Naive thymus-derived CD8-positive, alpha-beta T cell (primary cell): Measurements from ENCODE around the gene NTMT2. TPM values are rescaled to one million over a fixed set of nuclear protein-coding genes. Genes with fewer than 3 reads are reported as not detected.
"Not testable (repeated sequence)": the region's sequence is repeated elsewhere in the genome, so short reads cannot be mapped to it uniquely, and the experiment has no call there.

Source experiments
- ATAC-seq, 2 donors: fragments of 150-1000 bp; cut with Tn5 transposase in 1 of 2; sonication (Bioruptor Pico), chemical (Tn5 transposase) in 1 of 2; 1 replicate in 1 of 2; 2 replicates in 1 of 2; pipeline ENCODE4 v1.10.0; 2021; ENCODE audit warnings: mild to moderate bottlenecking in 2 of 2, moderate library complexity in 2 of 2
- POLR2A ChIA-PET: fragments of 350-600 bp; sonication (Branson Sonifier 250); formaldehyde crosslinking; loops from one replicate; lab custom pipeline; 2021; ENCODE audit warnings: antibody characterized with exemption; lab: Charles Lee
- DNase-seq, 10 donors: peaks; one replicate each; pipeline versions ENCODE4 v3.0.0 to v3.0.0-alpha.2; 2020 to 2022
- H3K27ac Mint-ChIP-seq, 10 donors: one replicate each; pipeline ENCODE4 v1.8.0; 2020 to 2022; ENCODE audit warnings: mild to moderate bottlenecking in 10 of 10, mixed read lengths in 10 of 10, moderate library complexity in 4 of 10, inconsistent platforms in 1 of 10
- H3K27me3 Mint-ChIP-seq, 5 donors: one replicate each; pipeline ENCODE4 v1.8.0; 2021 to 2022; ENCODE audit warnings: mixed read lengths in 5 of 5
- H3K36me3 Mint-ChIP-seq, 3 donors: one replicate each; pipeline ENCODE4 v1.8.0; 2020 to 2022; ENCODE audit warnings: mixed read lengths in 3 of 3, mild to moderate bottlenecking in 2 of 3, inconsistent platforms in 1 of 3
- H3K4me1 Mint-ChIP-seq, 4 donors: one replicate each; pipeline ENCODE4 v1.8.0; 2021 to 2022; ENCODE audit warnings: mixed read lengths in 4 of 4
- H3K4me3 Mint-ChIP-seq, 10 donors: one replicate each; pipeline ENCODE4 v1.8.0; 2020 to 2022; ENCODE audit warnings: mild to moderate bottlenecking in 10 of 10, mixed read lengths in 10 of 10, moderate library complexity in 6 of 10, inconsistent platforms in 1 of 10
- H3K9me3 Mint-ChIP-seq, 9 donors: one replicate each; pipeline ENCODE4 v1.8.0; 2020 to 2022; ENCODE audit warnings: mixed read lengths in 9 of 9, mild to moderate bottlenecking in 3 of 9, inconsistent platforms in 1 of 9, moderate library complexity in 1 of 9
- polyA plus RNA-seq, 3 donors: library from polyadenylated mRNA; unstranded; fragments of 300-500 nt; fragmentation: Illumina TruSeq; gene quantifications; one replicate each; pipeline ENCODE4 v1.2.3, GENCODE V29; 2021
- total RNA-seq, 8 experiments: library from RNA in 2 of 8; stranded (reverse) in 2 of 8; gene quantifications; one replicate each; pipeline ENCODE4 v1.2.3 and lab custom pipeline; 2021 to 2026

The NTMT2 gene
- total RNA-seq (not detected), polyA plus RNA-seq (not detected), total RNA-seq (lab: John Stamatoyannopoulos, UW) (0 reads per million in 6 experiments)

GRCh38 chr1:170145770-170146676 lies at the start of gene NTMT2:
NTMT2 (plus strand) TSS chr1:170145959; CDS start chr1:170146108, 149 bp downstream.
- POLR2A ChIA-PET: interaction anchor here (0.6 kb wide), 1 partner anchor 329 kb away, joined by 4 read pairs; no protein-coding TSS in a partner anchor
- Mint-ChIP-seq H3K4me3 (peak within 1 kb of the TSS in 4 of 10 donors; percentile 29 to 49 (median 42)), H3K27ac (peak within 1 kb of the TSS in 3 of 10 donors; percentile 22 to 63 (median 57)), H3K4me1 (peaks cover 5 to 17% (median 14%) of the 10 kb centered on the region in 4 donors), H3K36me3 (peaks cover 0 to 7% (median 0%) of the 10 kb centered on the region in 3 donors), H3K27me3 (peaks cover 0 to 15% (median 6%) of the 10 kb centered on the region in 5 donors), H3K9me3 (peaks cover 0 to 16% (median 5%) of the 10 kb centered on the region in 9 donors)
- DNase-seq: no peak
- ATAC-seq: no peak

DNA sequence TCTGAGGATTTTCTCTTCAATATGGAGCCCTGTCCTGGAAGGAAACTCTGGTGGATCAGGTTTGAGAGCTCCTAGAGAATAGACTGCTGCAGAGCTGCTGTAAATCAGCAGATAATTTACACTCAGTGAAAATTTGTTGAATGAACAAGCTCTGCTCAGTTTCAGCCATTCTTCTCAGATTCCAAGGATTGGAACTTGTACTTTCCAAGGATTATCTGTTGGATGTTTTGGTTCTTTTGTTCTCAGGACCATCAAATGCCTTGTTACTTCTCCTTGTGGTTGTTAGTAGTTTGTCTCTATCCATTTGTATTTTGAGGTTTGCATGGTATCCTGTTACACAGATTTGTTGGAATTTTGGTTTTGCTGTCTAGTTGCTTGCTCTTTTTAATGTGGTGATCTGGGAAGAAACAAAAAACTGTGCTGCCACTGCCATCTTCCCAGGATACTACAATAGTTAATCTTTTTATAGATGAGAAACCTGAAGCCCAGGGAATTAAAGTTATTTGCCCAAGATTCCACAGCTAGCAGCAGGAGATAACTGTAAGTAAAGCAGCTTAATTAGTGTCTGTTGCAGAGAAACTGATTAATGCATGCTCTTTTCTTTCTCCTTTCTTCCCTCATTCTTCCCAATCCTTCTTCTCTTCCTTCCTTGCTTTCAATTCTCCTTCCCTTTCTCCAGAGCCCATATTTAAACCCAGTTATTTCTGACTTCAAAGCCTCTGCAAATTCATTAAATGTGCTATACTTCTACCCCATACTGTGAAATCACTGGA lies 49.6 kb upstream of the NTMT2 start:
- Mint-ChIP-seq H3K9me3 (peaks cover 0 to 25% (median 8%) of the 10 kb centered on the region in 9 donors), H3K27ac (no peak overlapping the region), H3K4me1 (no peaks in the 10 kb centered on the region), H3K36me3 (peaks cover 0 to 11% (median 3%) of the 10 kb centered on the region in 3 donors), H3K27me3 (peaks cover 7 to 24% (median 17%) of the 10 kb centered on the region in 5 donors), H3K4me3 (no peak overlapping the region)
- DNase-seq (no peak), ATAC-seq (no peak)
- POLR2A ChIA-PET: no interaction called here

DNA sequence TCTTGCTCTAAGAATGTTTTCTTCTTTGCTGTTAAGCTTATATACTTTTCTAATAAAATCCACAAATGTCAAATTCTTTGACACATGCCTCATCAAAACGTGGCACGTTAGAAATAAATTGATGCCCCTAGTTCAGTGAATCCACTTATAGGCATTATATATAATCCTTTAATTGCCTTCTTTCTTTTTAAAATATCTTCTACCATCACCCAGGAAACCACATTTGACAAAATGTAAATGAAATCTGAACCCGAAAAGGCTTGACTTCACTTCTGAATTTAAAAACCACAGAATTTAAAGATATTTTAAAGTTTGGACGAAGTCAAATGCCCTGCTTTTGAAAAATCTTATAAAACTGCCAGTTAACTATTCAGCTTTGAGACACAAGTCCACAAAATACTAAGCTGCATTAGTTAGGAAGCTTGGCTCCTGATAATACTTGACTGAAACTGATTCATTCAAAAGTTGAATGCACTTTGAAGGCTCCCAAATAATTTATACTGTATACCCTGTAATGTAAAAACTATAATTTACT lies 48.9 kb upstream of the NTMT2 start:
- DNase-seq: no peak
- H3K4me1 Mint-ChIP-seq: no peaks in the 10 kb centered on the region
- peaks cover 0 to 21% (median 5%) of the 10 kb centered on the region in 9 donors for H3K9me3 Mint-ChIP-seq
- H3K4me3 Mint-ChIP-seq: no peak overlapping the region
- H3K27me3 Mint-ChIP-seq: peaks cover 7 to 24% (median 17%) of the 10 kb centered on the region in 5 donors
- ATAC-seq: no peak
- POLR2A ChIA-PET: no interaction called here
- no peak overlapping the region for H3K27ac Mint-ChIP-seq
- H3K36me3 Mint-ChIP-seq: peaks cover 0 to 11% (median 3%) of the 10 kb centered on the region in 3 donors

DNA sequence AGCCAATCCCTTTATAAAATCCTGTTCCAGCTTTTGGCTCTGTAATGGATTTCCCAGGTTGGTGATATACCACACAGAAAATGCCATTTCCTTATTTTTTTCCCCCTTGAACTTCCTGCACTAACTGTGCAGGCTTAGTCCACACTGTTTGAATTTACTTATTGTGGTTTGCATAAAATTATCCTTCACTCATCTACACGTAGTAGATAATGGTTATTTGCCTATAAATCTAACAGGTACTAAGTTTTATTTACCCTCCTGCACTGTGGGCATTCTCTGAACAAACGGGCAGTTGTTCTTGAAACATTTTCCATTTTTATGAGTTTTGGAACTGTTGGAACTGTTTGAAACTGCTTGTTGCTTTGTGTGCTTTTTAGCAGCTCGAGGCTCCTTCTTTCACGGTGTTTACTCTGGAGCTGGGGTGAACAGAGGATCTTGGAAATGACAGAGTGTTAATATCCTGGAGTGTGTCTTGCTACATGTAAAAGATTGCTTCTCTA lies 48.3 kb upstream of the NTMT2 start:
- Mint-ChIP-seq H3K27me3 (peaks cover 7 to 24% (median 17%) of the 10 kb centered on the region in 5 donors), H3K4me3 (no peak overlapping the region), H3K36me3 (peaks cover 0 to 11% (median 3%) of the 10 kb centered on the region in 3 donors), H3K9me3 (peaks cover 0 to 20% (median 5%) of the 10 kb centered on the region in 9 donors), H3K27ac (no peak overlapping the region), H3K4me1 (no peaks in the 10 kb centered on the region)
- ATAC-seq (no peak), DNase-seq (no peak)
- POLR2A ChIA-PET: no interaction called here

GRCh38 chr1:170113140-170113539 lies 32.6 kb upstream of the NTMT2 start:
- ATAC-seq, DNase-seq, POLR2A ChIA-PET, H3K4me3 Mint-ChIP-seq, H3K4me1 Mint-ChIP-seq, H3K27ac Mint-ChIP-seq: not testable (repeated sequence)
- Mint-ChIP-seq H3K9me3 (peaks cover 0 to 21% (median 11%) of the 10 kb centered on the region in 9 donors), H3K36me3 (peaks cover 0 to 12% (median 0%) of the 10 kb centered on the region in 3 donors), H3K27me3 (peaks cover 10 to 53% (median 15%) of the 10 kb centered on the region in 5 donors)

DNA sequence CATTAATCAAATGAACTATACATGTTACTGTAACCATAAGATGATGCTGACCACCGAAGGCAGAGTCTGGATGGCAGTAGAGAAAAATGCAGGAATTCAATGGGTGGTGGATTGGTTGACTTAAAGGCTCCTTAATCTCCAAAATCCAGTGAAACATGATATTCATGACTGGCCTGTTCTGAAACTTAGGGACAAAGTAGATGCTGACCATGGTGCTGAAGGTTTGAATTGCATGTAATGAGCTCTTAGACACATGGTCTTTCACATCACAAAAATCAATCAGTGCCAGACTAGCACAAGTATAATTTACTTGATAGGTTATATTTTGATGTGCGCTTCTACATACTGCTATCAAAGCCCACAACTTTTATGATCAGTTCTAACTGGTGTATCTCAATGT lies 30.9 kb upstream of the NTMT2 start:
- Mint-ChIP-seq H3K27ac (no peak overlapping the region), H3K4me3 (no peak overlapping the region), H3K4me1 (no peaks in the 10 kb centered on the region), H3K36me3 (peaks cover 0 to 12% (median 0%) of the 10 kb centered on the region in 3 donors), H3K9me3 (peaks cover 0 to 20% (median 11%) of the 10 kb centered on the region in 9 donors), H3K27me3 (peaks cover 11 to 53% (median 19%) of the 10 kb centered on the region in 5 donors)
- DNase-seq (no peak), ATAC-seq (no peak)
- POLR2A ChIA-PET: no interaction called here

- Mint-ChIP-seq H3K36me3 (peaks cover 0 to 8% (median 0%) of the 10 kb centered on the region in 3 donors), H3K4me1 (peaks cover 0 to under 1% (median 0%) of the 10 kb centered on the region in 4 donors)
- POLR2A ChIA-PET: no interaction called here
Observed at GRCh38 chr1:170122366-170122765, 23.4 kb upstream of the NTMT2 start.

DNA sequence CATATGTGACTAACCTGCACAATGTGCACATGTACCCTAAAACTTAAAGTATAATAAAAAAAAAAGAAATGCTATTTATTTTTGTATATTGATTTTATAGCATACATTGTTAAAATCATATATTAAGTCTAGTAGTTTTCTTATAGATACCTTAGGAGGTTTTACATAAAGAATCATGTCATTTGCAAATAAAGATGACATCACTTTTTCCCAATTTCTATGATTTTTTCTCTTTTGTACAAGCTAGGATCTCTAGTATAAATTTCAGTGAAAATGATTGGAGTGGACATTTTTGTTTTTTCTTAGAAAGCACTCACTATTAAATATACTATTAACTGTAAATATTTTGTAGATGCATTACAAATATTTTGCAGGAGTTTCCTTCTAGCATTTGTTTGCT lies 20.5 kb upstream of the NTMT2 start:
- Mint-ChIP-seq H3K4me1 (peaks cover 0 to 2% (median 0%) of the 10 kb centered on the region in 4 donors), H3K27ac (no peak overlapping the region), H3K4me3 (no peak overlapping the region), H3K27me3 (peaks cover 0 to 3% (median 0%) of the 10 kb centered on the region in 5 donors), H3K9me3 (peaks cover 0 to 21% (median 13%) of the 10 kb centered on the region in 9 donors), H3K36me3 (peaks cover 0 to 8% (median 0%) of the 10 kb centered on the region in 3 donors)
- ATAC-seq (no peak), DNase-seq (no peak)
- POLR2A ChIA-PET: no interaction called here

More at GRCh38 chr1:170122366-170122765, 23.4 kb upstream of the NTMT2 start:
- peaks cover 0 to 7% (median 4%) of the 10 kb centered on the region in 5 donors for H3K27me3 Mint-ChIP-seq
- H3K4me3 Mint-ChIP-seq: no peak overlapping the region
- no peak for DNase-seq
- no peak overlapping the region for H3K27ac Mint-ChIP-seq
- peaks cover 0 to 23% (median 13%) of the 10 kb centered on the region in 9 donors for H3K9me3 Mint-ChIP-seq
- no peak for ATAC-seq

DNA sequence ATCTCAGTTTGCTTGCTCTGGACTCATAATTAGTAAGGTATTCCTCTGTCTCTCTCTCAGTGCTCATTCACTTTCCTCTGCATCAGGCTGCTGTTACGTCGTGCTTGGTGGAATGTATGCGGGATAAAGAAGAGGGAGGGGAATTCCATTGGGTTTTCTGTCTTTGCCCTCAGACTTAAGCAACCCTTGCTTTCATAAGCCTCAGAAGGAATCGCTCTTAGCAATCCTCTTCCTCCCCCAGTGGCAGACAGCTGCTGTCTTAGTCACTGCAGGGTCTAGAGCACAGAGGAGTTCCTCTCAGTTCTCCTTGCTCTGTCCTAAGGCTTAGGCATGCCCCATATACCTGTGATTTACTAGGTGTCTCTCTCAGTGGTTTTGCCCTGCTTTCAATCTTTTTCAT lies 19.1 kb upstream of the NTMT2 start:
- H3K36me3 Mint-ChIP-seq: peaks cover 0 to 8% (median 0%) of the 10 kb centered on the region in 3 donors
- no peak for DNase-seq
- ATAC-seq: no peak
- peaks cover 0 to 2% (median 0%) of the 10 kb centered on the region in 4 donors for H3K4me1 Mint-ChIP-seq
- H3K9me3 Mint-ChIP-seq: peaks cover 0 to 19% (median 11%) of the 10 kb centered on the region in 9 donors
- POLR2A ChIA-PET: no interaction called here
- no peak overlapping the region for H3K4me3 Mint-ChIP-seq
- peak overlapping the region in 1 of 10 donors; percentile 12 for H3K27ac Mint-ChIP-seq
- peaks cover 0 to 8% (median 2%) of the 10 kb centered on the region in 5 donors for H3K27me3 Mint-ChIP-seq

DNA sequence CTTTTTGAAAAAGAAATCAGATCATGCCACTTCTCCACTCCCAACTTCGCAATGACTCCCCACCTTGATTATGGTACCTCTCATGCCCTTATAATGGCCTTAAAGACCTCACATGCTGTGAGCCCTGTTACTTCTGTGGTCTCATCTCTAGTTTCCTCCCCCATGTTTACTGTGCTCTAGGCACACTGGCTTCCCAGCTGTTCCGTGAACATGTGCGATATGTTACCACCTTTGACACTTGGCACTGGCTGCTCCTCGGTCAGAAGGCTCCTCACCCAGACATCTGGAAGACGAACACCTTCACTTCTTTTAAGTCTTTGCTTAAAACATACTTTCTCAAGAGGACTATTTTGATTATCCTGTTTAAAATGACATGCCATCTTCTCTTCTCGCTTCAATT lies 14.3 kb upstream of the NTMT2 start:
- DNase-seq (no peak), ATAC-seq (no peak)
- Mint-ChIP-seq H3K4me3 (no peak overlapping the region), H3K27ac (no peak overlapping the region), H3K36me3 (no peaks in the 10 kb centered on the region), H3K9me3 (peaks cover 0 to 2% (median 0%) of the 10 kb centered on the region in 9 donors), H3K27me3 (peaks cover 0 to 9% (median 2%) of the 10 kb centered on the region in 5 donors), H3K4me1 (peaks cover 0 to 2% (median 0%) of the 10 kb centered on the region in 4 donors)
- POLR2A ChIA-PET: no interaction called here

DNA sequence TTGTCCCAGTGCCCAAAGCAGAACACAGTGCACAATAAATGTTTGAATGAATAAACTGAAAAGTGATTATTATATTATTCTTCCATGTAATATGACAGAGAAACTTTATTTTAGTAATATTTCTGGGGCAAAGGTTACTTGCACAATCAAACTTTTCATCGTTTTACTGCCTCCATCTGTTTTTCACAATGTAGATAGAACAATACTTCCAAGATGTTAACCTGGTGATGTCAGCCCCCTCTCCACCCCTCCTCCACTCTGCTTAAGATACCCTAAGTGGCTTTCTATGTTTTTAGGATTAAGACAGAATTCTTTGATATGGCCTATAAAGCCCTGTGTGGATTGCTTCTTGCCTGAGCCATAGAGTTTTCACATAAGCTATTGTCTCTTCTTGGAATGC lies 13.8 kb upstream of the NTMT2 start:
- Mint-ChIP-seq H3K27ac (no peak overlapping the region), H3K4me3 (no peak overlapping the region), H3K27me3 (peaks cover 0 to 9% (median 2%) of the 10 kb centered on the region in 5 donors), H3K9me3 (no peaks in the 10 kb centered on the region), H3K36me3 (peaks cover 0 to 1% (median 0%) of the 10 kb centered on the region in 3 donors), H3K4me1 (peaks cover 0 to 2% (median 0%) of the 10 kb centered on the region in 4 donors)
- DNase-seq (no peak), ATAC-seq (no peak)
- POLR2A ChIA-PET: interaction anchor here (0.6 kb wide), 1 partner anchor 399 kb away, joined by 3 read pairs; no protein-coding TSS in a partner anchor
